ENCODE measurements around the gene FRA10AC1.

The FRA10AC1 gene

DNA sequence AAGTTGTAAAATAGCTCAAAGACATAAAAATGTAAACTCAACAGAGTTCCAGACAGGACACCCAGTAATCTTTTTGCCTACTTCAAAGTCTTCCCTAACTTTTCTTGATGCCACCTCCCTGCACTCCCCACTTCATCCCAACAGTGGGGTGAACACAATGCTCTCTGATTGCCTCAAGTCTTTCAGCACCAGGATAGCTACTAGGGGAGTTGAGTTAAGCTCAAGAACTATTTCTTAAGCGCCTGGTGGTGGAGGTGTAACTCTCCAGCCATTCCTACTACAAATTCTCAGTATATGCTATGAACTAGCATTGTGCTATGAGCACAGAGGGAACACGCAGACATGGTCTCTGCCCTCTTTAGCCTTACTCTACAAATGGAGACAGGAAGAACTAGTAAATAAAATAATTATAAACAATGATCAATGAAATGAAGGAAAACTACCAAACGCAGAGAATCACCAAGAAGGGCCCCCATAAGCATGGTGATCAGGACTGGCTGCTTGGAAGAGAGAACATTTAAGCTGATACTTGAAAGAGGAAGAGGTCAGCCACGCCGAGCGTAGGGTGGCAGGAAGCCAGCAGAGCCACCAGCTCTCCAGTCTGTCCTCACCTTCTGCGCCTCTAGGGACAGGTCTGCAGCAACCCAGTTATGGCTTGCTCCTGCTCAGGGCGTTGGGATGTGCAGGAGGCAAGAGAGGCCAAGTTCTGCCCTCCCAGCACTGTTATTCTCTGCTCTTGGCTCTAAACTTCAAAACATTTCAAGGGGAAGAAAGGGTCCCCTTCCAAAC is 16.7 kb upstream of the FRA10AC1 start:
- Histone ChIP-seq H4K20me1 (ENCODE audit: control insufficient read depth, insufficient read depth, low read depth, low read length) (no peaks in the 10 kb centered on the region), H3K36me3 (ENCODE audit: control insufficient read depth, low read length) (no peaks in the 10 kb centered on the region), H3K4me1 (ENCODE audit: control insufficient read depth, low read length) (no peaks in the 10 kb centered on the region), H3K9me2 (replicated peaks; ENCODE audit: control insufficient read depth, low read length) (no peaks in the 10 kb centered on the region), H3K79me2 (ENCODE audit: control insufficient read depth, low read length) (no peaks in the 10 kb centered on the region), H3K4me3 (ENCODE audit: low read length) (no peak overlapping the region), H3K9me3 (ENCODE audit: control insufficient read depth, insufficient read depth, low read length) (no peaks in the 10 kb centered on the region), H3K4me2 (ENCODE audit: low read length) (no peak overlapping the region), H3K27me3 (ENCODE audit: control insufficient read depth, low read length) (no peaks in the 10 kb centered on the region; the same call in 1 of the 2 replicates), H3K27ac (ENCODE audit: low read depth, low read length) (no peak overlapping the region), H3F3A (ENCODE audit: control insufficient read depth, insufficient read depth) (no peaks in the 10 kb centered on the region)
- TF ChIP-seq, protein P1, sequence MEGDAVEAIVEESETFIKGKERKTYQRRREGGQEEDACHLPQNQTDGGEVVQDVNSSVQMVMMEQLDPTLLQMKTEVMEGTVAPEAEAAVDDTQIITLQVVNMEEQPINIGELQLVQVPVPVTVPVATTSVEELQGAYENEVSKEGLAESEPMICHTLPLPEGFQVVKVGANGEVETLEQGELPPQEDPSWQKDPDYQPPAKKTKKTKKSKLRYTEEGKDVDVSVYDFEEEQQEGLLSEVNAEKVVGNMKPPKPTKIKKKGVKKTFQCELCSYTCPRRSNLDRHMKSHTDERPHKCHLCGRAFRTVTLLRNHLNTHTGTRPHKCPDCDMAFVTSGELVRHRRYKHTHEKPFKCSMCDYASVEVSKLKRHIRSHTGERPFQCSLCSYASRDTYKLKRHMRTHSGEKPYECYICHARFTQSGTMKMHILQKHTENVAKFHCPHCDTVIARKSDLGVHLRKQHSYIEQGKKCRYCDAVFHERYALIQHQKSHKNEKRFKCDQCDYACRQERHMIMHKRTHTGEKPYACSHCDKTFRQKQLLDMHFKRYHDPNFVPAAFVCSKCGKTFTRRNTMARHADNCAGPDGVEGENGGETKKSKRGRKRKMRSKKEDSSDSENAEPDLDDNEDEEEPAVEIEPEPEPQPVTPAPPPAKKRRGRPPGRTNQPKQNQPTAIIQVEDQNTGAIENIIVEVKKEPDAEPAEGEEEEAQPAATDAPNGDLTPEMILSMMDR (IDR thresholded peaks at IDR 0.05; ENCODE audit: low read depth, low read length, poor library complexity, severe bottlenecking), result no peak
- no peak for TF ChIP-seq EZH2phosphoT487 (IDR thresholded peaks at IDR 0.05; ENCODE audit: borderline replicate concordance, low read length)

DNA sequence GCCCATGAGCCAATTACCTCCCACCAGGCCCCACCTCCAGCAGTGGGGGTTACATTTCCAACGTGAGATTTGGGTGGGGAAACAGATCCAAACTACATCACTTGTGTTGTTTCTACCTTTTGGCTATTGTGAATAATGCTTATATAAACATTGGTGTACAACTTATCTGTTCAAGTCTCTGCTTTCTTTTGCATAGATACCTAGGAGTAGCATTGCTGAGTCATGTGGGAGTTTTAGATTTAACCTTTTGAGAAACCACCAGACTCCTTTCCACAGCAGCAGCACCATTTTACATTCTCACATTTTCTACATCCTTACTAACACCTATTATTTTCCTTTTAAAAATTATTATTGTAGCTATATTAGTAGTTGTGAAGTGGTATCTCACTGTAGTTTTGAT is 14.4 kb upstream of the FRA10AC1 start:
- no peaks in the 10 kb centered on the region; the same call in 1 of the 2 replicates for H3K27me3 ChIP-seq (ENCODE audit: control insufficient read depth, low read length)
- no peaks in the 10 kb centered on the region for H3K79me2 ChIP-seq (ENCODE audit: control insufficient read depth, low read length)
- no peaks in the 10 kb centered on the region for H3K9me2 ChIP-seq (replicated peaks; ENCODE audit: control insufficient read depth, low read length)
- H3F3A ChIP-seq (ENCODE audit: control insufficient read depth, insufficient read depth), result no peaks in the 10 kb centered on the region
- H3K36me3 ChIP-seq (ENCODE audit: control insufficient read depth, low read length), result no peaks in the 10 kb centered on the region
- no peak overlapping the region for H3K4me3 ChIP-seq (ENCODE audit: low read length)
- no peak overlapping the region for H3K27ac ChIP-seq (ENCODE audit: low read depth, low read length)
- no peak for TF ChIP-seq EZH2phosphoT487 (IDR thresholded peaks at IDR 0.05; ENCODE audit: borderline replicate concordance, low read length)
- TF ChIP-seq, protein P1 (IDR thresholded peaks at IDR 0.05; ENCODE audit: low read depth, low read length, poor library complexity, severe bottlenecking), result no peak
- H4K20me1 ChIP-seq (ENCODE audit: control insufficient read depth, insufficient read depth, low read depth, low read length), result no peaks in the 10 kb centered on the region
- no peak overlapping the region for H3K4me2 ChIP-seq (ENCODE audit: low read length)
- no peaks in the 10 kb centered on the region for H3K9me3 ChIP-seq (ENCODE audit: control insufficient read depth, insufficient read depth, low read length)
- H3K4me1 ChIP-seq (ENCODE audit: control insufficient read depth, low read length), result no peaks in the 10 kb centered on the region

DNA sequence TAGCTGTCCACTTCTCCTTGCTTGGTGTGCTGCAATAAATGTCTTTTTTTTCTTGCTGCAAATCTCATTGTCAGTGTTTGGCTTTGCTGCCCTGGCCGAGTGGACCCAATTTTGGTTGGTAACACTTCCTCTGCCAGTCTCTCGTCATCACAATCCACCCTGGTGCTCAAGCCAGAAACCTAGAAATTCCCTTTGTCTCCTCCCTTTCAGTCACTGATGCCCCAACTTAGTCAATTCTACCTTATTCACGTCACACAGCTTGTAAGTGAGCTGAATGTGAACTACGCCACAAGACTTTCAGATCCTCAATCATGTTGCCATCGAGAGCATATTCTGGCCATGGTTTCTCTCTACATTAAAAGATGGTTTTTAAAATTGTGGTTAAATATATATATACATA is 13.0 kb upstream of the FRA10AC1 start:
- no peak overlapping the region for H3K27ac ChIP-seq (ENCODE audit: low read depth, low read length)
- no peaks in the 10 kb centered on the region for H3F3A ChIP-seq (ENCODE audit: control insufficient read depth, insufficient read depth)
- no peaks in the 10 kb centered on the region for H3K4me1 ChIP-seq (ENCODE audit: control insufficient read depth, low read length)
- H3K36me3 ChIP-seq (ENCODE audit: control insufficient read depth, low read length), result no peaks in the 10 kb centered on the region
- H3K9me3 ChIP-seq (ENCODE audit: control insufficient read depth, insufficient read depth, low read length), result no peaks in the 10 kb centered on the region
- H3K4me3 ChIP-seq (ENCODE audit: low read length), result no peak overlapping the region
- H3K9me2 ChIP-seq (replicated peaks; ENCODE audit: control insufficient read depth, low read length), result no peaks in the 10 kb centered on the region
- no peaks in the 10 kb centered on the region for H4K20me1 ChIP-seq (ENCODE audit: control insufficient read depth, insufficient read depth, low read depth, low read length)
- TF ChIP-seq, protein P1 (IDR thresholded peaks at IDR 0.05; ENCODE audit: low read depth, low read length, poor library complexity, severe bottlenecking), result no peak
- no peak for TF ChIP-seq EZH2phosphoT487 (IDR thresholded peaks at IDR 0.05; ENCODE audit: borderline replicate concordance, low read length)
- no peaks in the 10 kb centered on the region; the same call in 1 of the 2 replicates for H3K27me3 ChIP-seq (ENCODE audit: control insufficient read depth, low read length)
- H3K4me2 ChIP-seq (ENCODE audit: low read length), result no peak overlapping the region
- no peaks in the 10 kb centered on the region for H3K79me2 ChIP-seq (ENCODE audit: control insufficient read depth, low read length)
